Peyer's patch (tissue), 4 donors: Measurements from ENCODE around the gene CDRT4. TPM values are rescaled to one million over a fixed set of nuclear protein-coding genes. Genes with fewer than 3 reads are reported as not detected.

Experiments
- DNase-seq, 3 donors: peaks; one replicate each; pipeline ENCODE4 v3.0.0-alpha.2; 2017 to 2019
- H3K27ac ChIP-seq, 4 donors: fragments of 200-600 bp; sonication (generic); one replicate each; pipeline ENCODE4 v1.5.1; 2016 to 2019
- H3K27me3 ChIP-seq, 2 donors: fragments of 200-600 bp; sonication (generic); one replicate each; pipeline ENCODE4 v1.5.1; 2019
- H3K36me3 ChIP-seq, 3 donors: fragments of 200-600 bp; sonication (generic); one replicate each; pipeline ENCODE4 v1.5.1; 2016 to 2019
- H3K4me1 ChIP-seq, 4 donors: fragments of 200-600 bp; sonication (generic); one replicate each; pipeline ENCODE4 v1.5.1; 2016 to 2019
- H3K4me3 ChIP-seq, 4 donors: fragments of 200-600 bp; sonication (generic); 1 replicate in 3 of 4; 2 replicates in 1 of 4; pipeline ENCODE4 v1.5.1; 2016 to 2019; ENCODE audit warnings: mild to moderate bottlenecking in 1 of 4
- H3K9me3 ChIP-seq, 4 donors: fragments of 200-600 bp; sonication (generic); one replicate each; pipeline ENCODE4 v1.5.1; 2016 to 2019; ENCODE audit warnings: mild to moderate bottlenecking in 1 of 4
- POLR2A ChIP-seq, 2 donors: fragments of 450-650 bp; IDR thresholded peaks; one replicate each; pipeline ENCODE4 v1.5.1; 2017; ENCODE audit warnings: antibody characterized with exemption in 2 of 2, mild to moderate bottlenecking in 2 of 2, moderate library complexity in 2 of 2
- total RNA-seq, 4 donors: library from RNA; depleted of rRNA; stranded (reverse); fragments of >200 nt; gene quantifications; one replicate each; pipeline ENCODE4 v1.1.0, GENCODE V29; 2016
- TF ChIP-seq, protein P1 (sequence below), 6 experiments: fragments of 450-650 bp in 4 of 6; fragments of 200-600 bp in 2 of 6; sonication (generic) in 1 of 6; IDR thresholded peaks; one replicate each; pipeline ENCODE4 v1.5.1; 2017 to 2019; ENCODE audit warnings: antibody characterized with exemption in 6 of 6, mild to moderate bottlenecking in 3 of 6, moderate library complexity in 1 of 6

CDRT4 gene
- total RNA-seq, 4 donors from 2014 or later = 17.9 to 28.5 (median 26.4) TPM; not detected in 1

DNA sequence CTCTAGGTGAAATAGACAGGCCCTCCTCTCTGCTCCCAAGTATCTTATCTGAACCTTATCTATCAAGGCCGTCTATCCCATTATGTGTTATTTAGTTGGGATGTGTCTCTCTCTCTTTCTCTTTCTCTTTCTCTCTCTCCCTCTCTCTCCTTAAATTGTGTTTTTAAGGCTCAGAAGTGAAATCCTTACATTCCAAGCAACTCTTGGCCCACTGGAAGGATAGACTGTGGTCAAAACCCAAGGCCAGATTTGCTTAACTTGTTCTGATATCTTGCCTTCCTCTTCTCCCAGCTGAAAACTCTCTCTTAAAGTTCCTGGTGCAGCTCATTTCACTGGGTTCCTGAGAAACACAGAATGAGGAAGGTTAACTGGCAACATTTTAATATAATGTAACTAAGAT, 14.7 kb downstream of the CDRT4 start:
- Histone ChIP-seq H3K4me1 (peaks cover 0 to 42% (median 3%) of the 10 kb centered on the region in 4 donors), H3K27ac (peak overlapping the region in 3 of 4 donors; percentile 4 to 71 (median 69)), H3K9me3 (no peaks in the 10 kb centered on the region), H3K27me3 (no peaks in the 10 kb centered on the region), H3K4me3 (no peak overlapping the region), H3K36me3 (no peaks in the 10 kb centered on the region)
- TF ChIP-seq, protein P1, sequence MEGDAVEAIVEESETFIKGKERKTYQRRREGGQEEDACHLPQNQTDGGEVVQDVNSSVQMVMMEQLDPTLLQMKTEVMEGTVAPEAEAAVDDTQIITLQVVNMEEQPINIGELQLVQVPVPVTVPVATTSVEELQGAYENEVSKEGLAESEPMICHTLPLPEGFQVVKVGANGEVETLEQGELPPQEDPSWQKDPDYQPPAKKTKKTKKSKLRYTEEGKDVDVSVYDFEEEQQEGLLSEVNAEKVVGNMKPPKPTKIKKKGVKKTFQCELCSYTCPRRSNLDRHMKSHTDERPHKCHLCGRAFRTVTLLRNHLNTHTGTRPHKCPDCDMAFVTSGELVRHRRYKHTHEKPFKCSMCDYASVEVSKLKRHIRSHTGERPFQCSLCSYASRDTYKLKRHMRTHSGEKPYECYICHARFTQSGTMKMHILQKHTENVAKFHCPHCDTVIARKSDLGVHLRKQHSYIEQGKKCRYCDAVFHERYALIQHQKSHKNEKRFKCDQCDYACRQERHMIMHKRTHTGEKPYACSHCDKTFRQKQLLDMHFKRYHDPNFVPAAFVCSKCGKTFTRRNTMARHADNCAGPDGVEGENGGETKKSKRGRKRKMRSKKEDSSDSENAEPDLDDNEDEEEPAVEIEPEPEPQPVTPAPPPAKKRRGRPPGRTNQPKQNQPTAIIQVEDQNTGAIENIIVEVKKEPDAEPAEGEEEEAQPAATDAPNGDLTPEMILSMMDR (IDR thresholded peaks at IDR 0.05) = no peak
- no peak for TF ChIP-seq POLR2A (IDR thresholded peaks at IDR 0.05)
- DNase-seq = no peak

DNA sequence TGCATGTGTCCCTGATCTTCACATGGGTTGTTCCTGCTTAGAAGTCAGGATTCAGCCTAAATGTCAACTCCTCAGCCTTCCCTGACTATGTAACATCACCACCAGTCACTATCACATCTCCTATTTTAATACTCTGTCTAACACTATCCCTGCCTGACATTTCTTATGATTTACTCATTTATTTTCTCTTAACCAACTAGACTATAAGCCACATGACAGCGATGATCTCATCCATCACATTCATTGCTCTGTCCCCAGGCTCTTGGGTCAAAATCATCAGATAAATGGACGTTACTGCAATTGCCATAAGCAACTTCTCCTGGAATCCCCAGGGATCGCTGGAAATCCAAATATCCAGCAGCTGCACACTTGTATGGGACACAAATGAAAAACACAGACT, 15.7 kb downstream of the CDRT4 start:
- TF ChIP-seq, protein P1 (IDR thresholded peaks at IDR 0.05) = no peak
- TF ChIP-seq POLR2A (IDR thresholded peaks at IDR 0.05) = no peak
- Histone ChIP-seq H3K27ac (peak overlapping the region in 1 of 4 donors; percentile 69), H3K36me3 (no peaks in the 10 kb centered on the region), H3K27me3 (no peaks in the 10 kb centered on the region), H3K4me1 (peaks cover 0 to 31% (median 3%) of the 10 kb centered on the region in 4 donors), H3K4me3 (no peak overlapping the region), H3K9me3 (no peaks in the 10 kb centered on the region)
- no peak for DNase-seq

DNA sequence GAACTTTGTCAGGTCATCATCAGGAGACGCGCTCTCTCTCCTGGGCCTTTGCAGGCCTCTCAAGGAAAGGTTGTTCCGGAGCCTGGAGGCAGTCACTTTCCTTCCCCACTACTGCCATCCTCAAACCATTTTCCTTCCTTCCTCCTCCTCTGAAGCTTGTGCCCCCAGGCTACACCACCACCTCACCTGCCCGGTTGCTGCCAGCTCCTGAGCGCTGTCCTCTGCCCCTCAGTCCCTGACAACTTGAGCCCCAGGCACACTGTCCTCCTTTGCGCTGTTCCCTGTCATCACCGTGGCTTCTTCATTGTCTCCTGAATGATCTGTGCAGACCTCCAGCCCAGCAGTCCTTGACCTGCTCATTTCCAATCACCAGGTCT, 18.9 kb downstream of the CDRT4 start:
- DNase-seq = no peak
- Histone ChIP-seq H3K27ac (peak overlapping the region in 2 of 4 donors; percentile 24 to 42), H3K27me3 (no peaks in the 10 kb centered on the region), H3K4me3 (no peak overlapping the region), H3K36me3 (no peaks in the 10 kb centered on the region), H3K9me3 (no peaks in the 10 kb centered on the region), H3K4me1 (peaks cover 0 to 18% (median 3%) of the 10 kb centered on the region in 4 donors)
- TF ChIP-seq, protein P1 (IDR thresholded peaks at IDR 0.05) = no peak
- no peak for TF ChIP-seq POLR2A (IDR thresholded peaks at IDR 0.05)

DNA sequence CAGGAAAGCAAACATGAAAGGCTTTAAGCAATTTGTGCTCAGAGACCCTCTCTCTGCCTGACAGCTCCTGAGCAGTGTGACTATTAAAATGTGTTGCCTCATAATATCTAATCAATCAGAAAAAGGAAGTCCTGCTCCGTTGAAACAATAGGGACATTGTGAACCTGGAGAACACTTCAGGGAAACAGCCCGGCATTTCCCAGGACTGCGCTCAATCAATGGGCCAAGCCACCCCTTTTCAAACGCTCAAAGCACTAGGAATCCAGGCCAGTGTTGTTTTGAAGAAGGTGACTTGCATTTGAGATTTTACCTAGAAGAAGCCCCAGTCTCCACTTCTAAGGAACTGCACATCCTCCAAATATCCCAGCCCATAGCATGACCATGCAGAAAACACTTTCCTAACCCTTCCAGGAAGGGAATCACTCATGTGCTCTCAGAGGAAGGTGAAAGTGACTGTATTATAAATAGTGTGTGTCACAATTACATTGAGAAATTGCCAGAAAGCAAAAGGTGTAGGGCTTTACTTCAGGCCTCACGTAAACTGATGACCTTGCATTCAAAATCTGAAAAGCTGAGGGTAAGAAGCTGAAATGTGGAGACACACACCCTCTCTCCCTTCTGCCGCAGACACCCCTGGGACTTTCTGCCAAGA, 19.4 kb downstream of the CDRT4 start:
- DNase-seq = no peak
- peak overlapping the region in 2 of 4 donors; percentile 24 to 42 for H3K27ac ChIP-seq
- H3K9me3 ChIP-seq = no peaks in the 10 kb centered on the region
- no peaks in the 10 kb centered on the region for H3K27me3 ChIP-seq
- no peak overlapping the region for H3K4me3 ChIP-seq
- peaks cover 0 to 13% (median 2%) of the 10 kb centered on the region in 4 donors for H3K4me1 ChIP-seq
- no peak for TF ChIP-seq POLR2A (IDR thresholded peaks at IDR 0.05)
- TF ChIP-seq, protein P1 (IDR thresholded peaks at IDR 0.05) = no peak
- no peaks in the 10 kb centered on the region for H3K36me3 ChIP-seq

DNA sequence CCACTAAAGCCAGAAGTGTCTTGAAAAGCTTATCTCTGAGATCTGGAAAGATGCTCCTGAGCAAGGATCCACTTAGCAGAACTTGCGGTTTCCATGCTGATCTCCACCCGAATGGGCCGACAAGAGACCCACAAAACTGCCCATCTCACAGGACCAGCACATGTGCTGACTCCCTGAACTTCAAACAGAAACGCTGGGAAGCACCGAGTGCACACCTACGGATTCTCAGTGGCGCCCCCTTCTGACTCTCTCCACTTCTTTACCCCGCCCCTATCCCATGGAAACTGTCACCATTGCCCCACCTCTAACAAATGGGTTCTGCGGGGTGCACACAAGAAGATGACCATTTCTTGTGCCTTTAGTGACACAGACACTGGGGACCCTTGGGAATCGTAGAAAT, 21.4 kb downstream of the CDRT4 start:
- no peak overlapping the region for H3K4me3 ChIP-seq
- H3K9me3 ChIP-seq = no peaks in the 10 kb centered on the region
- H3K27ac ChIP-seq = no peak overlapping the region
- H3K27me3 ChIP-seq = no peaks in the 10 kb centered on the region
- no peaks in the 10 kb centered on the region for H3K4me1 ChIP-seq
- TF ChIP-seq POLR2A (IDR thresholded peaks at IDR 0.05) = no peak
- TF ChIP-seq, protein P1 (IDR thresholded peaks at IDR 0.05) = no peak
- DNase-seq = no peak
- H3K36me3 ChIP-seq = no peaks in the 10 kb centered on the region
